SK-N-SH treated with all-trans-retinoic acid at 6 μM for 48 hours (cell line): Measurements from ENCODE around the gene NEIL3.

Source experiments
- CREB5 ChIP-seq: fragments of 250-450 bp; sonication (Bioruptor Pico); IDR thresholded peaks from 2 replicates; pipeline ENCODE4 v1.5.1; 2020; ENCODE audit warnings: low read depth, mild to moderate bottlenecking, moderate library complexity
- CSDC2 ChIP-seq: fragments of 250-450 bp; sonication (Bioruptor Pico); IDR thresholded peaks from 2 replicates; pipeline ENCODE4 v1.5.0; 2020; ENCODE audit warnings: mild to moderate bottlenecking, moderate library complexity
- ESRRG ChIP-seq: fragments of 250-450 bp; sonication (Bioruptor Pico); IDR thresholded peaks from 2 replicates; pipeline ENCODE4 v1.6.1; 2021; ENCODE audit warnings: mild to moderate bottlenecking
- PPARA ChIP-seq: fragments of 250-450 bp; sonication (Bioruptor Pico); IDR thresholded peaks from 2 replicates; pipeline ENCODE4 v1.5.0; 2020; ENCODE audit warnings: mild to moderate bottlenecking, borderline replicate concordance
- TSHZ2 ChIP-seq: fragments of 250-450 bp; sonication (Bioruptor Pico); IDR thresholded peaks from 2 replicates; pipeline ENCODE4 v1.5.0; 2020; ENCODE audit warnings: mild to moderate bottlenecking, moderate library complexity
- ZFP3 ChIP-seq: fragments of 250-450 bp; sonication (Bioruptor Pico); IDR thresholded peaks from 2 replicates; pipeline ENCODE4 v1.5.0; 2020; ENCODE audit warnings: mild to moderate bottlenecking, moderate library complexity

- TF ChIP-seq ZFP3 (CRISPR knock-in tag) (no peak), TSHZ2 (CRISPR knock-in tag) (no peak), CREB5 (CRISPR knock-in tag) (no peak), CSDC2 (CRISPR knock-in tag) (no peak), ESRRG (no peak), PPARA (CRISPR knock-in tag) (no peak)
Measured at GRCh38 chr4:177396352-177396751, 86.7 kb downstream of the NEIL3 start.
